Adrenal gland (tissue), 12 donors: ENCODE results near the gene POLE. TPM values are rescaled to one million over a fixed set of nuclear protein-coding genes. Genes with fewer than 3 reads are reported as not detected.

Source experiments
- DNase-seq, 7 donors: peaks; one replicate each; pipeline ENCODE4 v3.0.0-alpha.2; 2019 to 2020
- H3K27ac ChIP-seq, 5 donors: fragments of 200-600 bp; sonication (generic) in 4 of 5; 1 replicate in 3 of 5; 2 replicates in 2 of 5; pipeline versions ENCODE4 v1.5.1 to v1.8.0; 2016 to 2020; ENCODE audit warnings: mild to moderate bottlenecking in 1 of 5
- H3K27me3 ChIP-seq: fragments of 200-600 bp; 2 replicates; pipeline ENCODE4 v1.8.0; 2021
- H3K36me3 ChIP-seq, 2 donors: fragments of 200-600 bp; replicated peaks in 1 of 2; 1 replicate in 1 of 2; 2 replicates in 1 of 2; pipeline versions ENCODE4 v1.5.1 to v1.8.0; 2018 to 2022
- H3K4me1 ChIP-seq, 2 donors: fragments of 200-600 bp; replicated peaks in 1 of 2; 1 replicate in 1 of 2; 2 replicates in 1 of 2; pipeline versions ENCODE4 v1.5.1 to v1.8.0; 2018 to 2021
- H3K4me3 ChIP-seq, 4 donors: fragments of 200-600 bp; sonication (generic) in 3 of 4; one replicate each; pipeline ENCODE4 v1.5.1; 2016 to 2018
- H3K9me3 ChIP-seq, 3 donors: fragments of 200-600 bp; sonication (generic) in 1 of 3; replicated peaks in 1 of 3; 1 replicate in 2 of 3; 2 replicates in 1 of 3; pipeline versions ENCODE4 v1.5.1 to v1.8.0; 2016 to 2021
- POLR2A ChIP-seq, 2 donors: fragments of 450-650 bp; IDR thresholded peaks; one replicate each; pipeline ENCODE4 v1.6.1; 2017; ENCODE audit warnings: antibody characterized with exemption in 2 of 2, mild to moderate bottlenecking in 2 of 2, moderate library complexity in 1 of 2
- WGBS, 4 donors: extraction: QIAGEN DNeasy Blood & Tissue Kit in 2 of 4; methylation state at CpG; one replicate each; pipeline versions ENCODE4 v1.1.5 to v1.1.7; 2013 to 2017; 5-methylcytosine and 5-hydroxymethylcytosine counted together
- intact Hi-C, 2 donors: fragments of 100-400 bp; cut with DNase I; formaldehyde crosslinking; loops; one replicate each; pipeline versions ENCODE4 v1.14.1 to v1.15.0; 2022 to 2023
- polyA plus RNA-seq, 3 donors: library from polyadenylated mRNA; stranded (reverse); fragments of 200-250 nt in 2 of 3; fragments of 350-450 nt in 1 of 3; fragmentation: Illumina TruSeq in 1 of 3; extraction: RNeasy Lipid Tissue Mini Kit (QIAGEN cat#74804) in 1 of 3; gene quantifications; one replicate each; pipeline ENCODE4 v1.2.3, GENCODE V29; 2013 to 2014
- total RNA-seq, 9 donors: library from RNA; depleted of rRNA in 4 of 9; stranded (reverse); fragments of >200 nt in 4 of 9; fragments of 120-200 nt in 1 of 9; fragmentation: NEBNext Ultra II Directional in 1 of 9; extraction: Animal tissue kit (Norgen Biotek cat#: 25700) in 1 of 9; gene quantifications; one replicate each; pipeline versions ENCODE4 v1.1.0 to v1.2.4, GENCODE V29; 2013 to 2023
- TF ChIP-seq, protein P1 (sequence below), 6 experiments: fragments of 450-650 bp in 4 of 6; fragments of 200-600 bp in 2 of 6; sonication (generic) in 1 of 6; IDR thresholded peaks; 1 replicate in 5 of 6; 2 replicates in 1 of 6; pipeline versions ENCODE4 v1.5.1 to v1.8.0; 2016 to 2021; ENCODE audit warnings: antibody characterized with exemption in 6 of 6, mild to moderate bottlenecking in 2 of 6, moderate library complexity in 1 of 6
- donor health status: healthy with polysubstance abuse.
- donor health status: Bipolar disorder and iron deficiency.
- donor health status: DM: yes; HTN: yes; CAD: no.
- donor health status: DM: no; HTN: no; CAD: no.
- donor health status: DM: no; HTN: no; CAD: no.
- donor health status: DM: yes; HTN: yes; CAD: no.

POLE gene
- total and polyA plus RNA-seq, 12 donors: 4.0 to 43.2 (median 16.1) TPM

DNA sequence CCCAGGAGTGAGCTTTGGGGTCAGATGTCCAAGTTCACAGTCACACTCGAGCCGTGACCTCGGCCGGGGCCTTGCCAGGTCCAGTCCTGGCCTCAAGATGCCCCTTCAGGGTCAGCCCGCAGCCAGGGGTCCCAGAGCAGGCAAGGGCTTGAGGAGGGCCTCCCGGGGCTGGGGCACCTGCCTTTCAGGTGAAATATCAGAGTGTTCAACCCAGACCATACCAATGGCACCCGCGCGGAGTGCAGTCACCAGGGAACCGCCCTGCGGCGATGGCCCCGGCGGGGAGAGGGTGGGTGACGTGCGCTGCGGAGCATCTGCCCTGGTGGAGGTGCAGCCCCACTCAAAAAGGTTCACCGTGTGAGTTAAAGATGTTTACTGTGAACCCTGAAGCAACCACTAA, 93.6 kb downstream of the POLE start:
- H3K9me3 ChIP-seq: no peaks in the 10 kb centered on the region
- 63 to 78% (median 72%) methylated on average over 12 to 18 of the region's 18 CpGs for WGBS, 4 donors
- H3K36me3 ChIP-seq: no peaks in the 10 kb centered on the region
- no peak overlapping the region for H3K4me3 ChIP-seq
- TF ChIP-seq POLR2A (IDR thresholded peaks at IDR 0.05): no peak
- TF ChIP-seq, protein P1, sequence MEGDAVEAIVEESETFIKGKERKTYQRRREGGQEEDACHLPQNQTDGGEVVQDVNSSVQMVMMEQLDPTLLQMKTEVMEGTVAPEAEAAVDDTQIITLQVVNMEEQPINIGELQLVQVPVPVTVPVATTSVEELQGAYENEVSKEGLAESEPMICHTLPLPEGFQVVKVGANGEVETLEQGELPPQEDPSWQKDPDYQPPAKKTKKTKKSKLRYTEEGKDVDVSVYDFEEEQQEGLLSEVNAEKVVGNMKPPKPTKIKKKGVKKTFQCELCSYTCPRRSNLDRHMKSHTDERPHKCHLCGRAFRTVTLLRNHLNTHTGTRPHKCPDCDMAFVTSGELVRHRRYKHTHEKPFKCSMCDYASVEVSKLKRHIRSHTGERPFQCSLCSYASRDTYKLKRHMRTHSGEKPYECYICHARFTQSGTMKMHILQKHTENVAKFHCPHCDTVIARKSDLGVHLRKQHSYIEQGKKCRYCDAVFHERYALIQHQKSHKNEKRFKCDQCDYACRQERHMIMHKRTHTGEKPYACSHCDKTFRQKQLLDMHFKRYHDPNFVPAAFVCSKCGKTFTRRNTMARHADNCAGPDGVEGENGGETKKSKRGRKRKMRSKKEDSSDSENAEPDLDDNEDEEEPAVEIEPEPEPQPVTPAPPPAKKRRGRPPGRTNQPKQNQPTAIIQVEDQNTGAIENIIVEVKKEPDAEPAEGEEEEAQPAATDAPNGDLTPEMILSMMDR (IDR thresholded peaks at IDR 0.05): no peak
- no peak overlapping the region for H3K27ac ChIP-seq
- no peak for DNase-seq
- intact Hi-C loops: no loop called here
- H3K4me1 ChIP-seq: peaks cover 0 to 5% of the 10 kb centered on the region in 2 donors
- no peaks in the 10 kb centered on the region for H3K27me3 ChIP-seq

DNA sequence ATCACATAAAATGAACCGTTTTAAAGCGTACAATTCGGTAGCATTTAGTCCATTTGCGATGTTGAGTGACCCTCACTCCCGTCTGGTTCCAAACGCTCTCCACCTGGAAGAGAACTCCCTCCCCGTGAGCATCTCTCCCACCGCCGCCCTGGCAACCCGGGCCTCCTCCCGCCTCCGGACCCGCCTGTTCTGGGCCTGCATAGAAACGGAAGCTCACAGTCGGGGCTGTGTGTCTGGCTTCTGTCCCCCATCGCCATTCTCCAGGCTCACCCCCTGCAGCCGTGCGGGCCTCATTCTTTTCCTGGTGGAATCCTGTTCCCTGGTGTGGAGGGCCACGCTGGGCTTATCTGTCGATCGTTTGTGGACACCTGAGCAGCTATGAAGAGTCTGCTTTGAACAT, 94.1 kb downstream of the POLE start:
- DNase-seq: no peak
- peaks cover 0 to 5% of the 10 kb centered on the region in 2 donors for H3K4me1 ChIP-seq
- no peak overlapping the region for H3K27ac ChIP-seq
- no peak overlapping the region for H3K4me3 ChIP-seq
- intact Hi-C loops: no loop called here
- WGBS, 4 donors: 76 to 83% (median 81%) methylated on average over 21 of the region's 21 CpGs
- no peaks in the 10 kb centered on the region for H3K36me3 ChIP-seq
- H3K27me3 ChIP-seq: no peaks in the 10 kb centered on the region
- TF ChIP-seq, protein P1 (IDR thresholded peaks at IDR 0.05): no peak
- no peak for TF ChIP-seq POLR2A (IDR thresholded peaks at IDR 0.05)
- H3K9me3 ChIP-seq: no peaks in the 10 kb centered on the region

DNA sequence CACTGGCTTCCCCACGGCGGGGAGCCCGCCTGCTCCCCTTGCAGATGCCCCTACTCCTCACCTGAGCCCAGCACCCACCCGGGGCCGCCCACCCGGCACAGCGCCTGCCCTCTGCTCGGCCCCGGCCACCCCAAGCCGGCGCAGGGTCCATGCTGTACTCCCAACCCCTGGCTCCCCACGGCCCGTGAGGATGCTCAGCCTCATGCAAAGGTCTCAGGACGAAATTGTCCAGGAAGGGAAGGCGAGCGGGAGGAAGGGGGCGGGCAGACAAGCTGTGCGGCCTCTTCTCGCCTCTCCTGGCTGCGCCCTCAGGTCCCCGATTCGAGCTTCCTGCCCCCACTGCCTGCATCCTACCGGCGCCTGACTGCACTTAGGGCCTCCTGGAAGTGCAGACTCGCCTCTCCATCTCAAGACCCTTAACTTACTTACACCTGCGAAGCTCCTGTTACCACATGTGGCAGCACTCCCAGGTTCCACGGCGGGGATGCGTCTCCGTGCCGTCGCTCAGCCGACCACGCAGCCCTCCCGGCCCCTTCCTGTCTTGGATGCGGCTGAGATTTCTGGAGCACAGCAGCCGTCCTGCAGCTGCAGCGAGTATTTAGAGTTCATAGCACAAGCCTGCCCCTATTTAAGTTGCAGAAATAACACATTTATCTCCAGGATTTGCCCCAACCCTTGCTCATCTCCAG, 94.7 kb downstream of the POLE start:
- Histone ChIP-seq H3K4me3 (no peak overlapping the region), H3K9me3 (no peaks in the 10 kb centered on the region), H3K27me3 (no peaks in the 10 kb centered on the region), H3K27ac (no peak overlapping the region), H3K36me3 (no peaks in the 10 kb centered on the region), H3K4me1 (peaks cover 0 to 5% of the 10 kb centered on the region in 2 donors)
- 83 to 92% (median 91%) methylated on average over 26 to 38 of the region's 38 CpGs for WGBS, 4 donors
- DNase-seq: no peak
- no peak for TF ChIP-seq POLR2A (IDR thresholded peaks at IDR 0.05)
- TF ChIP-seq, protein P1 (IDR thresholded peaks at IDR 0.05): no peak
- intact Hi-C loops: no loop called here

DNA sequence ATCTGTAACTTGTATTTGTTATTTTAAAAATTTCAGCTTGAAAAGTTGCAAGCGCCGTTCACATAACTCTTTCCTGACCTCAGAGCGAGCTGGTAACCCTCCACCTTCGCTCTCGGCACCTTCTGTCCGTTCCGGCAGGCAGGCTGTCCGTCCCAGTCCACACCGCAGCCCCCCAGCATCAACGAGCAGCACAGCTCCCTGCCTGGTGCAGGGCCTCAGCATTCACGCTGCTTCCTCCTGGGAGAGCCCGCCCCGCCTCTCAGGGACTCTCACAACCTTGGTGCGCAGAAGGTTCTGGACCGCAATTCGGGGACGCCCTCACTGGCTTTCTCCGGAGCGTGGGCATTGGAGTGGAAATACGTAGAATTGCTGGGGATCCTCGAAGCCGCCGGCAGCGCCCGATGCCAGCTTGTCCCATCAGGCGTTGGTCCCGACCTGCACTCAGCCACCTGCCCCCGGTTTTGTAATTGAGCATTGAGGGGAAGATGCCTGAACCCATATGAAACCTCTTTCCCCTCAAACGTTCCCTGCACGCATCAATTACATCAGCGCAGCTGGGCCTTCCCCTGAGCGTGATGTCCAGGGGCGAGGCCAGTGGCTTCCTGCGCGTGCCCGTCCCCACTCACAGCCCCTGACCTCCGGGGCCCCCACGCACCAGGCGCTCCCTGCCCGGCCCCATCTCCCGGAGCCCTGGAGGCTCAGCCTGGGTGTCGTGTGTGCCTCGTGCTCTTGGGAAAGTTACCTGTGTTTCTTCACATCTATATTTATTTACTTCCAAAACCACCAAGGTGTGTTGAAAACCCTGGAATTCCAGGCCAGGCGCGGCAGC, 95.8 kb downstream of the POLE start:
- Histone ChIP-seq H3K27ac (no peak overlapping the region), H3K9me3 (no peaks in the 10 kb centered on the region), H3K4me1 (peaks cover 0 to 5% of the 10 kb centered on the region in 2 donors), H3K27me3 (no peaks in the 10 kb centered on the region), H3K4me3 (no peak overlapping the region), H3K36me3 (no peaks in the 10 kb centered on the region)
- DNase-seq: no peak
- intact Hi-C loops: no loop called here
- WGBS, 4 donors: 90 to 94% (median 91%) methylated on average over 37 to 45 of the region's 45 CpGs
- no peak for TF ChIP-seq POLR2A (IDR thresholded peaks at IDR 0.05)
- TF ChIP-seq, protein P1 (IDR thresholded peaks at IDR 0.05): no peak
